GM10266 (cell line): Measurements from ENCODE around the gene CTNNBL1.

Experiments
- DNase-seq: peaks from one replicate; pipeline ENCODE4 v3.0.0; 2012; ENCODE audit errors: extremely low spot score
- TF ChIP-seq, protein P1 (sequence below): IDR thresholded peaks from 2 replicates; pipeline ENCODE4 v1.5.1; 2012; ENCODE audit warnings: mild to moderate bottlenecking, low read depth; ENCODE audit not compliant: control insufficient read depth, insufficient read depth; ENCODE audit errors: missing control alignments

The CTNNBL1 gene

DNA sequence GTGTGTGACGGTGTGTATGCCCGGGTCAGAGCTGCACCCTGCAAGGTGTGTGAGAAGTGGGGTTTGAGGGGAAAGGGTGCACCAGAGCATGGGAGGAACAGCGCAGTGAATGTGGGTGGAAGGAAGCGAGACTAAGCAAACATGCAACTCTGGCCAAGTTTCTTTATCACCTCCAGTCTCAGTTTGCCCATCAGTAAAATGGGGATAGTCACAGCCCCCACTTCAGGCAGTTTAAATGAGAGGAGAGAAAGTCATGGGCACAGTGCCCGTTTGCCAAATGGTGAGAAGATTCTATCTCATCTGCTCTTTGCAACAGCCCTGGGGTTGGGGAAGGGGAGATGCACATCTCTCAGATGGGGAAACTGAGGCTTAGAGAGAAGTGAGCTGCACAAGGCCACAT is 196.3 kb downstream of the CTNNBL1 start:
- TF ChIP-seq, protein P1, sequence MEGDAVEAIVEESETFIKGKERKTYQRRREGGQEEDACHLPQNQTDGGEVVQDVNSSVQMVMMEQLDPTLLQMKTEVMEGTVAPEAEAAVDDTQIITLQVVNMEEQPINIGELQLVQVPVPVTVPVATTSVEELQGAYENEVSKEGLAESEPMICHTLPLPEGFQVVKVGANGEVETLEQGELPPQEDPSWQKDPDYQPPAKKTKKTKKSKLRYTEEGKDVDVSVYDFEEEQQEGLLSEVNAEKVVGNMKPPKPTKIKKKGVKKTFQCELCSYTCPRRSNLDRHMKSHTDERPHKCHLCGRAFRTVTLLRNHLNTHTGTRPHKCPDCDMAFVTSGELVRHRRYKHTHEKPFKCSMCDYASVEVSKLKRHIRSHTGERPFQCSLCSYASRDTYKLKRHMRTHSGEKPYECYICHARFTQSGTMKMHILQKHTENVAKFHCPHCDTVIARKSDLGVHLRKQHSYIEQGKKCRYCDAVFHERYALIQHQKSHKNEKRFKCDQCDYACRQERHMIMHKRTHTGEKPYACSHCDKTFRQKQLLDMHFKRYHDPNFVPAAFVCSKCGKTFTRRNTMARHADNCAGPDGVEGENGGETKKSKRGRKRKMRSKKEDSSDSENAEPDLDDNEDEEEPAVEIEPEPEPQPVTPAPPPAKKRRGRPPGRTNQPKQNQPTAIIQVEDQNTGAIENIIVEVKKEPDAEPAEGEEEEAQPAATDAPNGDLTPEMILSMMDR, result no peak
- DNase-seq, result no peak

DNA sequence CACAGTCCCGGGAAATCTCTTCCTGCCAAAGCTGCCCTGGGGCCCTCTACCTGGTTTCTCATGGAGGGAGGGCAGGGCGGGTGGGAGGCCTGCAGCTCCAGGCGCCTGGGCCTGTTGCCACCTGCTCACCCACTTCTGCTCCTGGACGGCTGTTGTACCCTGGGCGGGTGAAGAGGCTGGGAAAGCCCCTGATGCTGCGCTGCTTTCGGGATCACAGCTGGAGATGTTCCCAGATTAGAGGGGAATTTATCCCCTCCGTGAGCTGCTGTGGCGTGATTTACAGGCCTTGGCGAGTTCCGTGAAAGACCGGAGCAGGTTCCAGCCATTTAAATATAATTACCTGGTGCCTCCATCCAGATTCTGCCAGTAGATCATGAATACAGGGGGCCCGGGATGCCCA is 196.8 kb downstream of the CTNNBL1 start:
- TF ChIP-seq, protein P1, result no peak
- DNase-seq, result no peak

- TF ChIP-seq, protein P1, result no peak
- no peak for DNase-seq
These were observed 198.2 kb downstream of the CTNNBL1 start for GRCh38 chr20:37892001-37892400.

DNA sequence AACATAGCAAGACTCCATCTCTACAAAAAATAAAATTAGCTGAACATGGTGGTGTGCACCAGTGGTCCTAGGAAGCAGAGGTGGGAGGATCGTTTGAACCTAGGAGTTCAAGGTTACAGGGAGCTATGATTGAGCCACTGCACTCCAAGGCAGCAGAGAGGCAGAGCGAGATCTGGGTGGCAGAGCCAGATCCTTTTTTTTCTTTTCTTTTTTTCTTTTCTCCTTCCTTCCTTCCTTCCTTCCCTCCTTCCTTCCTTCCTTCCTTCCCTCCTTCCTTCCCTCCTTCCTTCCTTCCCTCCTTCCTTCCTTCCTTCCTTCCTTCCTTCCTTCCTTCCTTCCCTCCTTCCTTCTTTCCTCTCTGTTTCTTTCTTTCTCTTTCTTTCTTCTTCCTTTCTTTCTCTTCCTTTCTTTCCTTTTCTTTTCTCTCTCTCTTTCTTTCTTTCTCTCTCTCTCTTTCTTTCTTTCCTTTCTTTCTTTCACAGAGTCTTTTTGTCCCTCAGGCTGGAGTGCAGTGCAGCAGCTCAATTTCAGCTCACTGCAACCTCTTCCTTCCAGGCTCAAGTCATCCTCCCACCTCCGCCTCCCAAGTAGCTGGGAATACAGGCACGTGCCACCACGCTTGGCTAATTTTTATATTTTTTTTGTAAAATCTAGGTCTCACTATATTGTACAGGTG is 199.9 kb downstream of the CTNNBL1 start:
- TF ChIP-seq, protein P1, result no peak
- DNase-seq, result no peak

DNA sequence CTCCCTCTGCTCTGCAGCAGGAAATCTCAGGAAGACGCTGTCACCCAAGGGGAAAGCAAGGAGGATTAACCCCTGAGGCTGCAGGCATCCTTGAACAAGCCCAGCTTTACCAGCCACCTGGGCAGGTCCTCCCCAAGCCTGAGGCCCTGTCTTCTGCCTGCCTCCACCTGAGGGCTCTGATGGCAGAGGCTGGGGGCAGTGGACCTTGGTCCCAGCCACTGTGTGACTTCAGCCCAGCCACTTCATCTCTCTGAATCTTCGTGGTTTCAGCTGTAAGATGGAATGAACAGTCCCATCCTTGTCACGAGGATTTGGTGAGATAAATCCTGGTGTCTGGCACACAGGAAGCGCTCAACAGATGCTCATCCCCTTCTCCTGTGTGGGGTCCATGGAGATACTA is 200.6 kb downstream of the CTNNBL1 start:
- DNase-seq, result no peak
- TF ChIP-seq, protein P1, result no peak

- TF ChIP-seq, protein P1, result no peak
- DNase-seq, result no peak
These were observed 201.3 kb downstream of the CTNNBL1 start for GRCh38 chr20:37895166-37895565.

DNA sequence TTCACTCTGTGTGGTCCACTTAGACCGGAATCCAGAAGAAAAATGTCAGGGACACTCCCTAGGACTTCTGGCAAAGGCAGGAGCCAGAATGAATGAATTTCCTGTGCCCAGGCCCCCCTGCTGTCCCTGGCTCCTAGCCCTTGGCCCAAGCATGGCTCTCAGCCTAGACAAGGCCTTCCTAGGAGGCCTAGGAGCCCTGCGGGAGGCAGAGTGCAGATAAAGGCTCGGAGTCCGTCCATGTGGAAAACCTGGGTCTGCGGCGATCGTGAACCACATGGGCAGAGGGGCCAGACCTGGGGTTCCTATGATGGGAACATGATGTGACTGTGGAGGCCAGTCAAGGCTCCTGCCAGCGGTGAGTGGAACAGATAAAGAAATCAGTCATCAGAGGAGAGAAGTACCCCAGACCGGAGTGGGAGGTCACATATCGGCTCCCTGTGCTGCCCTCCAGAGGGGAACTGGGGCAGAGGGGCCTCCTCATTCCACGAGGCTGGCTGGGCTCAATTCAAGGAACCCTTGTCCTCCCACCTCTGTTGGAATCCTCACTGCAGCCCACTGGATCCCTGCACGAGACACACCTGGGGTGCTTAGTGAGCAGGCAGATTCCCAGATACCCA is 203.2 kb downstream of the CTNNBL1 start:
- no peak for DNase-seq
- TF ChIP-seq, protein P1, result no peak
